ENCODE data around the gene NRXN2.

DNA sequence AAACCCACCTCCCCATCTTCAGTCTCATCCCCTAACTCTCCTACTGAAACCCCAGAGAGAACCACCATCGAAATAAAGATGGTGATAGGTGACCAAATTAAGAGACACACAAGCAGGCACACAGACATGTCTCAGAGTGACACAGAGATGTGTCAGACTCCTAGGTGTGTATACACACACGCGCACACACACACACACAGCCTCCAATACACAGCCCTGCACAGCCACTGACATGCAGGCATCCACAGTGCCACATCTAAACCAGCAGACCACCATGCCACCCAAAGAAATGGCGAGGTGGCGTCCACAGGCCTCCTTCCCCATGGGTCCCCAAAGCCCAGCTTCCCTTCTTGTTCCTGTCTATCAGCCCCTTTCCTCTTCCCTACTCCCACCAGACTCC lies 27.4 kb downstream of the NRXN2 start:
- TF ChIP-seq EZH2phosphoT487 (IDR thresholded peaks at IDR 0.05; ENCODE audit: low read length), result no peak
- no peak for TF ChIP-seq EZH2 (optimal IDR thresholded peaks at IDR 0.05; ENCODE audit: low read depth, low read length)
- TF ChIP-seq CTCF (IDR thresholded peaks at IDR 0.05; ENCODE audit: low read length), result no peak

Data from MM.1S (cell line).